LNCaP clone FGC (cell line): ENCODE results near the gene HDAC4.

ENCODE experiments used
- DNase-seq: peaks from one replicate; pipeline ENCODE4 v3.0.0-alpha.2; 2011; ENCODE audit warnings: low read depth
- H3K4me3 ChIP-seq: 2 replicates; pipeline ENCODE4 v1.5.1; 2011; ENCODE audit warnings: mild to moderate bottlenecking, low read depth, low read length, control low read depth
- TF ChIP-seq, protein P1 (sequence below): IDR thresholded peaks from 2 replicates; pipeline ENCODE4 v1.5.1; 2012; ENCODE audit warnings: mild to moderate bottlenecking; ENCODE audit not compliant: control insufficient read depth, insufficient read depth; ENCODE audit errors: extremely low read depth

HDAC4 gene

DNA sequence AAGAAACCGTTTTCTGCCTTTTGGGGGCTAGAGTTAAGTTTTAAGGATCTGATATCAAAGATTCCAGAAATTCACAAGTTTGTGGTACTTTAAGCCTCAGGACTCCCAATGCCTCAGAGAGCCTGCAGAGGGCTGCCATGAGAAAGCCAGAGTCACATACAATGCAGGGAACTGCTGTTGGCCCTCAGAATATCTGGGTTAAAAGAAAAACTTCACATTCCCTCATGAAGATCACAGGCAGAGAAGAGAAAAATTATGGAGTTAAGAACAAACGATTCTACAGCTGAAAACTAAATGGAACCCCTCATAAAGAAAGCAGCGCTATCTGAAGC, 39.5 kb downstream of the HDAC4 start:
- no peak for DNase-seq
- H3K4me3 ChIP-seq = no peak overlapping the region
- TF ChIP-seq, protein P1, sequence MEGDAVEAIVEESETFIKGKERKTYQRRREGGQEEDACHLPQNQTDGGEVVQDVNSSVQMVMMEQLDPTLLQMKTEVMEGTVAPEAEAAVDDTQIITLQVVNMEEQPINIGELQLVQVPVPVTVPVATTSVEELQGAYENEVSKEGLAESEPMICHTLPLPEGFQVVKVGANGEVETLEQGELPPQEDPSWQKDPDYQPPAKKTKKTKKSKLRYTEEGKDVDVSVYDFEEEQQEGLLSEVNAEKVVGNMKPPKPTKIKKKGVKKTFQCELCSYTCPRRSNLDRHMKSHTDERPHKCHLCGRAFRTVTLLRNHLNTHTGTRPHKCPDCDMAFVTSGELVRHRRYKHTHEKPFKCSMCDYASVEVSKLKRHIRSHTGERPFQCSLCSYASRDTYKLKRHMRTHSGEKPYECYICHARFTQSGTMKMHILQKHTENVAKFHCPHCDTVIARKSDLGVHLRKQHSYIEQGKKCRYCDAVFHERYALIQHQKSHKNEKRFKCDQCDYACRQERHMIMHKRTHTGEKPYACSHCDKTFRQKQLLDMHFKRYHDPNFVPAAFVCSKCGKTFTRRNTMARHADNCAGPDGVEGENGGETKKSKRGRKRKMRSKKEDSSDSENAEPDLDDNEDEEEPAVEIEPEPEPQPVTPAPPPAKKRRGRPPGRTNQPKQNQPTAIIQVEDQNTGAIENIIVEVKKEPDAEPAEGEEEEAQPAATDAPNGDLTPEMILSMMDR = no peak

DNA sequence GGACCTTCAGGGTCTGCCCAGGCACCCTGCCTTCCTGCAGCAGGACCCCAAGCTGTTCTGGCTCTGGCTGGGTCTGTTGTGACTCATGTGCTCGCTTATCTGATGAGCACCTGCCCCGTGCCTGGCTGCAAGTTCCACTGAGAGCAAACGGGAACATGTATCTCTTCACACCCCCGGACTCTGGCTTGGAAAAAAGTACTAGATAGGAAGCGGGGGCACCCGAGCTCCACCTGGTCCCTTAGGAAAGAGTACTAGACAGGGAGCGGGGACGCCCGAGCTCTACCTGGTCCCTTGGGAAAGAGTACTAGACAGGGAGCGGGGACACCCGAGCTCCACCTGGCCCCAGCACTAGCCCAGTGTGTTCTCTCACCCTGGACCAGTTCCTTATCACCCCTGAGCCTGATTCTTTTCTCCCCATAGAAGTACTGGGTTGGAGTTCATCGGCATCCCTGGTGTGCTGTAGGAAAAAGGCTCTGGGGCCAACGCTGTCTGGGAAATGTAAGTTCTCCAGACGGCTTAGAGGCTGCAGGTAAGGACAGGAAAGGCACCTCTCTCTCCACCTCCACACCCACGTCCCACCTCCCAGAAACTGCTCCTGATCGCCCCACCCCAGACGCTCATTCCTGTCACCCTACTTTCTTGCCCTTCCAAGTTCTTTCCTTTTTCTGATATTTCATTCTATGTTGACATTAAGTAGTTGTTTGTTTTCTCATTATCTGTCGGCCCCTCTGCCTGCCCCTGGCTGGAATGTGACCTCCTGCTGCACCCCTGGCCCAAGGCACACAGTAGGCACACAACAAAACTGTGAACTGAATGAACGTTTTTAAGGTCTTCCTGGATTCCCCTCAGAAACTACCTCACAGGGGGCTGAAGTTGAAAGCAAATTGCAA, 40.2 kb downstream of the HDAC4 start:
- H3K4me3 ChIP-seq = no peak overlapping the region
- no peak for DNase-seq
- TF ChIP-seq, protein P1 = no peak

DNA sequence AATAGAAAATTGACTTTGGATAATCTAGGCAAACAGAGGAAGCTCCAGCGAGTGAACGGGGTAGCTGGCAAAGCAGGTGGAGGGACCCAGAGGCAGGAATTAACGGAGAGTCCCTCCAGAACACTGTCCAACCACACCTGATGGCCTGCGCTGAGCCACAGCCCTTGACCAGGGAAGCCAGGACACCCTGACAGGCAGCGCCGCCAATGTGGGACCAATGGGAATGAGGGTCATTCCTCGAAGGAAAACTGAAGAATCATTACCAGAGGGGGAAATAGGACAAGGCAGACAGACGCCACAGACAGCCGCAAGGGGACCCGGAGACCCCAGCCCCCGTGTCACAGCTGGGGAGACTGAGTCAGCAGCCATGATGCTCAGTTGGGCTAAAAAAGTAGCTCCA, 40.8 kb downstream of the HDAC4 start:
- DNase-seq = no peak
- TF ChIP-seq, protein P1 = no peak
- H3K4me3 ChIP-seq = no peak overlapping the region

DNA sequence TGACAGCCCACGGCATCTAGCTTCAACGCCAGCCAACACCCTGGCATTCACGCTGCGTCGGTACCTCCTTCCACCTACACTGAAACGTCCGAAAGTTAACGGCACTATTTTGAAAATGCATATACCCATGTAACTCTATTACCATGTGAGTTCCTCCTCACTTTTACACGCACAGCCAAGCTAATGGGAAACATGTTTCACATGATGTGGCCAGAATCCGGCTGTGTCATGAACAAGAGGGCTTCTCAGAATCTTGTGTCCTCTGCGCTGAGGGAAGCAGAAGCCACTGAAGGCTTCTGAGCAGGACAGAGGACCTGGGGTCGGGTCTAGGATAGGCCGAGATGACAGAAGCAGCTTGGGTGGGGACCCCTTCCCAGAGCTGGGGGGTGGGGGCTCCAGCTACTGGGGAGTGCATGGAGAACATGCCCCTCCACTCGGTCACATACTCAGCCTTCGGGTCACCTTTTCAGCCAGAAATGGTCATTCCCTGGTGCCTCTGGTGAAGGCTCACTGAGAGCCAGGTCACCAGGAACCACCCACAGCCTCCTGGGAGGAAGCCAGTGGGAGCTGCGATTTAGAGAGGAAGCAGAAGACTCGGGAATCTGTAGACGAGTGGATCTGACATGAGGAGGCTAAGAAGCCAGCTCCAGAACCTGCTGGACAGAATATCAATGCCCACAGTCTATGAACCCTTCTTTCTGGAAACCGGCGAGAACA, 41.5 kb downstream of the HDAC4 start:
- DNase-seq = no peak
- TF ChIP-seq, protein P1 = no peak
- no peak overlapping the region for H3K4me3 ChIP-seq

DNA sequence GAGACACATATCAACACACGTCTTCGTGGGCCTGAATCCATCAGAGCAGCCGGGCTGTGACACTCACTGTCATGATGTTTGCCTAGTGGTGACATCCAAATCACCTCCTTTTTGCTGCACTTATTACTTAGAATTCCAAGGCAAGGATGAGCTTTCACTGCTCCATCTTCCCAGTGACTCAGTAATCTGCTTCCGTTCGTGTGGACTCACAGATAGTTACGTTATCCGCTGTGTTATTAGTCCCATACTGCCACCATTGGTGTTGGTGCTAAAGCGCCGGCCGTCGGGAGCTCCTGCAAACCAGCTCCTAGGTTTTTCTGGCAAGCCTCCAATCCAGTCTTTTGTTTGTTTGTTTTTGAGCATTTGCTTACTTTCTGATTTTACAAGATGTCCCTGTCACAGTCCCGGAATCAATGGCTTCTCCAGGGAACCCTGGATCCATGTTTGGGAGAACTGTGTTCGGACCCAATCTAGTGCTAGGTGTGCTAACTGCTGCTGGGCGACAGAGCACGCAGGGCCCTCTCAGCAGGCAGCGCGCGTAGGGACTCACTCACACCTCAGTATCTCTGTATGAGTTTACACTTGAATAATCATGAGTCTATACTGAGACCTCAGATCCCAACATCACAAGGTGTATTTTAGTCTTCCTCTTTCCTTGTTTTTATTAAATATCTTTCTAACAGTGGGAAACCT, 42.6 kb downstream of the HDAC4 start:
- TF ChIP-seq, protein P1 = no peak; the same call in 1 of the 2 replicates
- DNase-seq = peak; percentile 83
- H3K4me3 ChIP-seq = no peak overlapping the region

DNA sequence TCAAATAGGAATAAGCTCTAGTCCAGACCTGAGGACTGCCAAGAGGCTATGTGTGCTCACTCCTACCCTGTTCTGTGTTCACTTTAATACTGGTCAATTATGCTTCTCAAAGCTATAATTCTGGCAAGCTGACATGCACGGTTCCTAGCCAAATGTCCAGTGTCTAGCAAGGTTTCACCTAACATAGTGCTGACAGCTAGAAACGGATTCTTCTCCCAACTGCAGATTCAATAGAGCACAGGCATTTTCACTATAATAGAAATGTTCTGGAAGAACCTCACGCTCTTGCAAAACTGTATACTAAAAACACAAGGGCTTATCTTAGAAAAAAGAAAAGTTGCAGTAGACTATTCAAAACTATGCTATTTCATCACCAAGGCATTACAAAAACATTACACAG, 45.1 kb downstream of the HDAC4 start:
- no peak overlapping the region for H3K4me3 ChIP-seq
- no peak for DNase-seq
- TF ChIP-seq, protein P1 = no peak
